Keratinocyte (primary cell): ENCODE results near the gene TEX50.

Experiments used
- EZH2 ChIP-seq: IDR thresholded peaks from one replicate; pipeline ENCODE4 v1.6.1; 2012; ENCODE audit warnings: inconsistent platforms, mild to moderate bottlenecking, low read length, moderate library complexity
- TF ChIP-seq, protein P1 (sequence below), 3 experiments: IDR thresholded peaks in 1 of 3; conservative IDR thresholded peaks in 1 of 3; optimal IDR thresholded peaks in 1 of 3; 2 replicates in 2 of 3; 3 replicates in 1 of 3; pipeline versions ENCODE3 to v1.5.1; 2011; ENCODE audit warnings: low read length in 3 of 3, mild to moderate bottlenecking in 3 of 3, moderate library complexity in 2 of 3, control low read depth in 1 of 3, inconsistent platforms in 1 of 3; ENCODE audit not compliant: insufficient read depth in 2 of 3; ENCODE audit errors: extremely low read depth in 1 of 3

- no peak for TF ChIP-seq EZH2
- TF ChIP-seq, protein P1, sequence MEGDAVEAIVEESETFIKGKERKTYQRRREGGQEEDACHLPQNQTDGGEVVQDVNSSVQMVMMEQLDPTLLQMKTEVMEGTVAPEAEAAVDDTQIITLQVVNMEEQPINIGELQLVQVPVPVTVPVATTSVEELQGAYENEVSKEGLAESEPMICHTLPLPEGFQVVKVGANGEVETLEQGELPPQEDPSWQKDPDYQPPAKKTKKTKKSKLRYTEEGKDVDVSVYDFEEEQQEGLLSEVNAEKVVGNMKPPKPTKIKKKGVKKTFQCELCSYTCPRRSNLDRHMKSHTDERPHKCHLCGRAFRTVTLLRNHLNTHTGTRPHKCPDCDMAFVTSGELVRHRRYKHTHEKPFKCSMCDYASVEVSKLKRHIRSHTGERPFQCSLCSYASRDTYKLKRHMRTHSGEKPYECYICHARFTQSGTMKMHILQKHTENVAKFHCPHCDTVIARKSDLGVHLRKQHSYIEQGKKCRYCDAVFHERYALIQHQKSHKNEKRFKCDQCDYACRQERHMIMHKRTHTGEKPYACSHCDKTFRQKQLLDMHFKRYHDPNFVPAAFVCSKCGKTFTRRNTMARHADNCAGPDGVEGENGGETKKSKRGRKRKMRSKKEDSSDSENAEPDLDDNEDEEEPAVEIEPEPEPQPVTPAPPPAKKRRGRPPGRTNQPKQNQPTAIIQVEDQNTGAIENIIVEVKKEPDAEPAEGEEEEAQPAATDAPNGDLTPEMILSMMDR (optimal IDR thresholded peaks at IDR 0.05 in 1 of 3, IDR thresholded peaks at IDR 0.05 in 1 of 3, conservative IDR thresholded peaks at IDR 0.05 in 1 of 3; ENCODE audit: extremely low read depth in 1 of 3, insufficient read depth in 2 of 3, low read length in 3 of 3): no peak
Observed at GRCh38 chr1:173590557-173590956, 44.6 kb upstream of the TEX50 start.
